Chondrocyte (in vitro differentiated cells): ENCODE data around the gene MYO1B. TPM values are rescaled to one million over a fixed set of nuclear protein-coding genes. Genes with fewer than 3 reads are reported as not detected.
A peak's percentile ranks its signal among the peaks of the same experiment; 100 is the strongest.

ENCODE experiments used
- DNase-seq: peaks from one replicate; pipeline ENCODE4 v3.0.0; 2021; ENCODE audit warnings: mixed read lengths, low spot score
- H3K27ac Mint-ChIP-seq: one replicate; pipeline ENCODE4 v1.8.0; 2021; ENCODE audit warnings: mild to moderate bottlenecking, moderate library complexity, mixed read lengths; ENCODE audit not compliant: unreplicated experiment
- H3K27me3 Mint-ChIP-seq: 2 replicates; pipeline ENCODE4 v1.8.0; 2021; ENCODE audit warnings: low read depth, mixed read lengths
- H3K36me3 Mint-ChIP-seq: 2 replicates; pipeline ENCODE4 v1.8.0; 2021; ENCODE audit warnings: low read depth, mixed read lengths
- H3K4me1 Mint-ChIP-seq: 2 replicates; pipeline ENCODE4 v1.8.0; 2021; ENCODE audit warnings: low read depth, mild to moderate bottlenecking, mixed read lengths
- H3K4me3 Mint-ChIP-seq: one replicate; pipeline ENCODE4 v1.8.0; 2021; ENCODE audit warnings: mild to moderate bottlenecking, moderate library complexity, mixed read lengths; ENCODE audit not compliant: unreplicated experiment
- H3K9me3 Mint-ChIP-seq: 2 replicates; pipeline ENCODE4 v1.8.0; 2021; ENCODE audit warnings: low read depth, mixed read lengths
- total RNA-seq: library from RNA; stranded (reverse); gene quantifications from 3 replicates; pipeline ENCODE4 v1.2.1, GENCODE V29; 2021
- TF ChIP-seq, protein P1 (sequence below): fragments of 200-600 bp; sonication (generic); IDR thresholded peaks from 2 replicates; pipeline ENCODE4 v1.5.0; 2021; ENCODE audit warnings: antibody characterized with exemption, mild to moderate bottlenecking, moderate library complexity

The MYO1B gene
- total RNA-seq, 1 donor from 2014 or later: 114 TPM

DNA sequence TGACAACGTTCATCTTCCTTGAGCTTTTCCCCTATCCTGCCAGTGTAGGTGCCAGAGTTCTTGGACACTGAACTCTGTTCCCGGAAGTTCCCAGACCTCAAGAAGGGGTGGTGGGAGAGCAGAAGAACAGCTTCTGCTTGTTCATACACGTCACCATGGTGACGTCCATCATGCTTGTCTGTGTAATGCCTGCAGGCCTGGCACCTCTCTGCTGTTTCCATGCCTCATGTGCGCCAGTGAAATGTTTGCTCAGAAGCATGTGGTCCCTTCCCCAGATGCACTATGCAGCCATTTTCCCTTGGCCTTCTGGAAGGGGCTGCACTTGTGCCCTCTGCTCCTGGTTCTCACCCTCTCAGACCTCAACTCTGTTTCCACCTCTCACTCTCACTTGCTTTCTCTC is 221.9 kb downstream of the MYO1B start:
- no peak overlapping the region for H3K4me3 Mint-ChIP-seq
- TF ChIP-seq, protein P1, sequence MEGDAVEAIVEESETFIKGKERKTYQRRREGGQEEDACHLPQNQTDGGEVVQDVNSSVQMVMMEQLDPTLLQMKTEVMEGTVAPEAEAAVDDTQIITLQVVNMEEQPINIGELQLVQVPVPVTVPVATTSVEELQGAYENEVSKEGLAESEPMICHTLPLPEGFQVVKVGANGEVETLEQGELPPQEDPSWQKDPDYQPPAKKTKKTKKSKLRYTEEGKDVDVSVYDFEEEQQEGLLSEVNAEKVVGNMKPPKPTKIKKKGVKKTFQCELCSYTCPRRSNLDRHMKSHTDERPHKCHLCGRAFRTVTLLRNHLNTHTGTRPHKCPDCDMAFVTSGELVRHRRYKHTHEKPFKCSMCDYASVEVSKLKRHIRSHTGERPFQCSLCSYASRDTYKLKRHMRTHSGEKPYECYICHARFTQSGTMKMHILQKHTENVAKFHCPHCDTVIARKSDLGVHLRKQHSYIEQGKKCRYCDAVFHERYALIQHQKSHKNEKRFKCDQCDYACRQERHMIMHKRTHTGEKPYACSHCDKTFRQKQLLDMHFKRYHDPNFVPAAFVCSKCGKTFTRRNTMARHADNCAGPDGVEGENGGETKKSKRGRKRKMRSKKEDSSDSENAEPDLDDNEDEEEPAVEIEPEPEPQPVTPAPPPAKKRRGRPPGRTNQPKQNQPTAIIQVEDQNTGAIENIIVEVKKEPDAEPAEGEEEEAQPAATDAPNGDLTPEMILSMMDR: no peak
- H3K9me3 Mint-ChIP-seq: no peaks in the 10 kb centered on the region
- no peak for DNase-seq
- H3K27me3 Mint-ChIP-seq: no peaks in the 10 kb centered on the region
- peak overlapping the region; percentile 37 for H3K27ac Mint-ChIP-seq
- peaks cover 10% of the 10 kb centered on the region for H3K4me1 Mint-ChIP-seq
- H3K36me3 Mint-ChIP-seq: no peaks in the 10 kb centered on the region

DNA sequence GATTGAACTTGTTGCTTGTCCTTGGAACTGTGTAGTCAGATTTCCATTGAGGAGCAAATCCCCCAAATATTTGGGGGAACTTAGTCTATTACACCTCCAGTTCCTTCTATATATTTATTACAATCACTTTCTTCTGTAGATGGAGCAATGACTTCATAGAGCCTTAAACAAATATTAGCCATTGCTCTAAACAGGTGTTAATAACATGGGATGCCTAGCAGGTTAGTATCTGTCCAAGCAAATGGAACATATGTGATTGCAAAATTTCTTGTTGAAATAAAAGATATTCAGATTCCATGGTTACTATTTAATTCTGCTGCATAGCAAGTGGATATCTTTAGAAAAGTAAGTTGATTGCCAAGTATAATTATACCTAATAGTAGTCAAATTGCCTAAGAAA is 225.1 kb downstream of the MYO1B start:
- Mint-ChIP-seq H3K9me3 (no peaks in the 10 kb centered on the region), H3K36me3 (no peaks in the 10 kb centered on the region), H3K4me3 (no peak overlapping the region), H3K27ac (no peak overlapping the region), H3K27me3 (no peaks in the 10 kb centered on the region), H3K4me1 (peaks cover 10% of the 10 kb centered on the region)
- no peak for DNase-seq
- TF ChIP-seq, protein P1: no peak

DNA sequence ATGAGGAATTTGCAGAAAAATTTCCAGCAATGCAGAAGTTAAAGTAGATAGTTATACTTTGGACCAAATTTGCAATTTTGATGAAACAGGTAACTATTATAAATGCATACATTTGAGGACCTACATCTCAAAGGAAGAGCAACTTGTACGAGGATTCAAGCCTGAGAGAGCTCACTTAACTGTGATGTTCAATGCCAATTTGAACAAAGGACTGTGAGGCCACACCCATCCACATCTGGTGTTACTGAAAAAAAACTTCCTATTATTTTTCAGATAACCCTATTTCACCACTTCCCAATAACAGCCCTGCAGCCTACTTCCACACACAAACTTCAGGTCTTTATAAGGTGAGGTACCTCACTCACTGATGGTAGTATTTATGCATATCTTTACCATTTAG is 229.3 kb downstream of the MYO1B start:
- no peaks in the 10 kb centered on the region for H3K4me1 Mint-ChIP-seq
- no peaks in the 10 kb centered on the region for H3K36me3 Mint-ChIP-seq
- DNase-seq: no peak
- no peaks in the 10 kb centered on the region for H3K9me3 Mint-ChIP-seq
- no peaks in the 10 kb centered on the region for H3K27me3 Mint-ChIP-seq
- no peak overlapping the region for H3K27ac Mint-ChIP-seq
- H3K4me3 Mint-ChIP-seq: no peak overlapping the region
- TF ChIP-seq, protein P1: no peak

Other genes starting within 250 kb of the MYO1B start
- 71.5 to 143 TPM (median 140 TPM) in 3 replicates for gene STAT1, start 231.2 kb upstream of the MYO1B start, total RNA-seq
- 1.3 to 12.4 TPM (median 11.5 TPM) in 3 replicates for gene STAT4, start 94.4 kb upstream of the MYO1B start, total RNA-seq